IMR-90 (cell line): ENCODE data around the gene ANKRD44. TPM values are rescaled to one million over a fixed set of nuclear protein-coding genes. Genes with fewer than 3 reads are reported as not detected.

ENCODE experiments used
- ATAC-seq: fragments of 200-7000 bp; cut with Tn5 transposase; 2 replicates; pipeline ENCODE4 v1.9.1; 2020; ENCODE audit warnings: low read depth, mild to moderate bottlenecking, moderate library complexity
- BruUV-seq: library from RNA; stranded (reverse); fragments of 400-500 nt; replicated peaks from 2 replicates; lab custom pipeline; 2021; lab: Mats Ljungman, UMichigan
- CTCF ChIA-PET: fragments of 300-600 bp; formaldehyde crosslinking; extraction: SDS; loops from one replicate; lab custom pipeline; 2021; ENCODE audit warnings: antibody characterized with exemption; lab: Yijun Ruan, JAX
- POLR2A ChIA-PET: fragments of 300-600 bp; sonication (Branson Sonifier 250); formaldehyde crosslinking; loops from one replicate; lab custom pipeline; 2022; ENCODE audit warnings: antibody characterized with exemption; ENCODE audit not compliant: unreplicated experiment; lab: Charles Lee
- DNase-seq: peaks from one replicate; pipeline ENCODE4 v3.0.0; 2013
- H2AFZ ChIP-seq: replicated peaks from 2 replicates; pipeline ENCODE3; 2013; ENCODE audit warnings: low read length, mild to moderate bottlenecking; ENCODE audit not compliant: poor library complexity
- H2AK5ac ChIP-seq: 2 replicates; pipeline ENCODE4 v1.6.1; 2013; ENCODE audit warnings: low read depth, low read length, inconsistent platforms
- H2AK9ac ChIP-seq: replicated peaks from 2 replicates; pipeline ENCODE3; 2013; ENCODE audit warnings: mild to moderate bottlenecking, low read depth, low read length, moderate library complexity; ENCODE audit not compliant: poor library complexity
- H2BK120ac ChIP-seq: 2 replicates; pipeline ENCODE4 v1.6.1; 2013; ENCODE audit warnings: low read depth, low read length, inconsistent platforms
- H2BK15ac ChIP-seq: 3 replicates; pipeline ENCODE4 v1.6.1; 2013; ENCODE audit warnings: low read depth, low read length, inconsistent platforms
- H2BK20ac ChIP-seq: 2 replicates; pipeline ENCODE4 v1.6.1; 2013; ENCODE audit warnings: low read depth, mild to moderate bottlenecking, inconsistent platforms, low read length, moderate library complexity
- H2BK5ac ChIP-seq: 2 replicates; pipeline ENCODE4 v1.6.1; 2013; ENCODE audit warnings: mild to moderate bottlenecking, low read depth, low read length, inconsistent platforms; ENCODE audit not compliant: poor library complexity, severe bottlenecking
- H3K14ac ChIP-seq: replicated peaks from 2 replicates; pipeline ENCODE4 v1.6.1; 2013; ENCODE audit warnings: low read depth, low read length, inconsistent platforms
- H3K18ac ChIP-seq: 2 replicates; pipeline ENCODE4 v1.6.1; 2013; ENCODE audit warnings: low read depth, low read length, control low read depth
- H3K23ac ChIP-seq: 2 replicates; pipeline ENCODE4 v1.6.1; 2013; ENCODE audit warnings: low read depth, low read length, inconsistent platforms
- H3K27ac ChIP-seq: 2 replicates; pipeline ENCODE4 v1.5.1; 2013; ENCODE audit warnings: mild to moderate bottlenecking, control low read depth, low read length; ENCODE audit not compliant: insufficient read depth
- H3K27me3 ChIP-seq: 2 replicates; pipeline ENCODE4 v1.6.1; 2013; ENCODE audit warnings: low read length; ENCODE audit not compliant: control insufficient read depth, insufficient read depth
- H3K36me3 ChIP-seq: 2 replicates; pipeline ENCODE4 v1.6.1; 2013; ENCODE audit warnings: low read length, mixed read lengths; ENCODE audit not compliant: control insufficient read depth, insufficient read depth
- H3K4ac ChIP-seq: 2 replicates; pipeline ENCODE4 v1.6.1; 2013; ENCODE audit warnings: low read depth, low read length, inconsistent platforms
- H3K4me1 ChIP-seq: 2 replicates; pipeline ENCODE4 v1.6.1; 2013; ENCODE audit warnings: low read length, mixed read lengths; ENCODE audit not compliant: control insufficient read depth, insufficient read depth
- H3K4me2 ChIP-seq: 2 replicates; pipeline ENCODE4 v1.6.1; 2013; ENCODE audit warnings: low read depth, mild to moderate bottlenecking, control low read depth, low read length, moderate library complexity
- H3K4me3 ChIP-seq: 2 replicates; pipeline ENCODE4 v1.5.1; 2013; ENCODE audit warnings: low read depth, mild to moderate bottlenecking, control low read depth, low read length, moderate library complexity; ENCODE audit not compliant: insufficient read depth
- H3K56ac ChIP-seq: 2 replicates; pipeline ENCODE4 v1.6.1; 2013; ENCODE audit warnings: low read length, inconsistent platforms; ENCODE audit not compliant: insufficient read depth; ENCODE audit errors: extremely low read depth
- H3K79me1 ChIP-seq, 2 experiments: 2 replicates each; pipeline ENCODE4 v1.6.1; 2013; ENCODE audit warnings: low read length in 2 of 2, inconsistent platforms in 1 of 2, low read depth in 1 of 2
- H3K9ac ChIP-seq: 2 replicates; pipeline ENCODE4 v1.6.1; 2013; ENCODE audit warnings: low read depth, low read length, control low read depth
- H3K9me1 ChIP-seq: 2 replicates; pipeline ENCODE4 v1.6.1; 2013; ENCODE audit warnings: low read length, inconsistent platforms; ENCODE audit not compliant: insufficient read depth
- H3K9me3 ChIP-seq: 2 replicates; pipeline ENCODE4 v1.6.1; 2013; ENCODE audit warnings: low read length; ENCODE audit not compliant: control insufficient read depth, insufficient read depth
- H4K20me1 ChIP-seq: 2 replicates; pipeline ENCODE4 v1.6.1; 2013; ENCODE audit warnings: low read length, inconsistent platforms; ENCODE audit not compliant: insufficient read depth
- H4K5ac ChIP-seq: 2 replicates; pipeline ENCODE4 v1.6.1; 2013; ENCODE audit warnings: mild to moderate bottlenecking, low read depth, low read length, control low read depth
- H4K8ac ChIP-seq, 2 experiments: 2 replicates each; pipeline ENCODE4 v1.6.1; 2013; ENCODE audit warnings: low read depth in 2 of 2, low read length in 2 of 2, control low read depth in 1 of 2, inconsistent platforms in 1 of 2
- H4K91ac ChIP-seq: 2 replicates; pipeline ENCODE4 v1.6.1; 2013; ENCODE audit warnings: low read depth, low read length, inconsistent platforms; ENCODE audit not compliant: insufficient read depth
- BHLHE40 ChIP-seq: fragments of 150-350 bp; IDR thresholded peaks from 2 replicates; pipeline ENCODE4 v1.6.1; 2016; ENCODE audit warnings: mild to moderate bottlenecking, low read depth, low read length
- CEBPB ChIP-seq: IDR thresholded peaks from 2 replicates; pipeline ENCODE4 v1.6.1; 2012; ENCODE audit warnings: low read depth, low read length, improper control_type of control experiment
- CHD1 ChIP-seq: IDR thresholded peaks from 2 replicates; pipeline ENCODE4 v1.6.1; 2012; ENCODE audit warnings: low read depth, low read length, improper control_type of control experiment
- FOS ChIP-seq: fragments of 150-350 bp; IDR thresholded peaks from 2 replicates; pipeline ENCODE4 v1.6.1; 2016; ENCODE audit warnings: low read depth, low read length
- MAFK ChIP-seq: IDR thresholded peaks from 2 replicates; pipeline ENCODE4 v1.6.1; 2012; ENCODE audit warnings: low read depth, low read length, improper control_type of control experiment
- MAZ ChIP-seq: IDR thresholded peaks from 2 replicates; pipeline ENCODE4 v1.6.1; 2012; ENCODE audit warnings: low read depth, mild to moderate bottlenecking, low read length, improper control_type of control experiment, moderate library complexity, borderline replicate concordance
- MXI1 ChIP-seq: IDR thresholded peaks from 2 replicates; pipeline ENCODE4 v1.6.1; 2012; ENCODE audit warnings: low read depth, mild to moderate bottlenecking, low read length, moderate library complexity, borderline replicate concordance
- NFE2L2 ChIP-seq: fragments of 150-350 bp; IDR thresholded peaks from 2 replicates; pipeline ENCODE4 v1.6.1; 2016; ENCODE audit warnings: low read depth, mild to moderate bottlenecking, low read length
- POLR2A ChIP-seq: IDR thresholded peaks from 2 replicates; pipeline ENCODE4 v1.6.1; 2012; ENCODE audit warnings: mild to moderate bottlenecking, low read depth, low read length
- RAD21 ChIP-seq: IDR thresholded peaks from 2 replicates; pipeline ENCODE4 v1.6.1; 2012; ENCODE audit warnings: low read length, improper control_type of control experiment
- RCOR1 ChIP-seq: IDR thresholded peaks from 2 replicates; pipeline ENCODE4 v1.6.1; 2012; ENCODE audit warnings: mild to moderate bottlenecking, low read length, improper control_type of control experiment; ENCODE audit not compliant: insufficient replicate concordance
- RFX5 ChIP-seq: IDR thresholded peaks from 2 replicates; pipeline ENCODE4 v1.8.0; 2012; ENCODE audit warnings: low read depth, mild to moderate bottlenecking, low read length, moderate library complexity
- SMC3 ChIP-seq: fragments of 150-350 bp; IDR thresholded peaks from 2 replicates; pipeline ENCODE4 v1.6.1; 2016; ENCODE audit warnings: low read depth, mild to moderate bottlenecking, antibody characterized with exemption, low read length, moderate library complexity
- WGBS, 2 experiments: methylation state at CpG; one replicate each; pipeline versions ENCODE4 v1.1.5 to v1.1.7; 2013; ENCODE audit warnings: missing lambda C conversion rate in 2 of 2; ENCODE audit not compliant: insufficient read length in 1 of 2; ENCODE audit errors: extremely low coverage in 2 of 2; 5-methylcytosine and 5-hydroxymethylcytosine counted together
- dilution Hi-C: fragments of 300-500 bp; cut with HindIII; formaldehyde crosslinking; loops from one replicate; pipeline ENCODE4 v1.14.3; 2018; ENCODE audit warnings: low sequenced_read_pairs; ENCODE audit not compliant: unreplicated experiment
- in situ Hi-C: fragments of 300-500 bp; cut with MboI; formaldehyde crosslinking; loops from 3 replicates; pipeline ENCODE4 v1.14.3; 2019; ENCODE audit warnings: low sequenced_read_pairs, inconsistent platforms, mixed read lengths
- intact Hi-C: fragments of 100-400 bp; cut with micrococcal nuclease; formaldehyde crosslinking; loops from 2 replicates; pipeline ENCODE4 v1.10.0; 2022
- polyA plus RNA-seq, 3 experiments: library from polyadenylated mRNA; depleted of rRNA; stranded (reverse); fragments of >200 nt; gene quantifications; 2 replicates each; pipeline ENCODE4 v1.2.3, GENCODE V29; 2012; ENCODE audit warnings: low replicate concordance in 1 of 3
- total RNA-seq: library from RNA; depleted of rRNA; stranded (reverse); fragments of >200 nt; gene quantifications from 2 replicates; pipeline ENCODE4 v1.2.3, GENCODE V29; 2012
- TF ChIP-seq, protein P1 (sequence below): fragments of 150-350 bp; IDR thresholded peaks from 2 replicates; pipeline ENCODE4 v1.6.1; 2016; ENCODE audit warnings: low read depth, mild to moderate bottlenecking, low read length, moderate library complexity, borderline replicate concordance
- TF ChIP-seq, protein P2 (sequence below): conservative IDR thresholded peaks from 2 replicates; pipeline ENCODE4 v1.5.1; 2012; ENCODE audit warnings: mild to moderate bottlenecking, low read depth, low read length, improper control_type of control experiment
- TF ChIP-seq, protein P3 (sequence below): fragments of 150-350 bp; IDR thresholded peaks from 2 replicates; pipeline ENCODE4 v1.6.1; 2017; ENCODE audit warnings: mild to moderate bottlenecking, antibody characterized with exemption, low read length, low read depth

The ANKRD44 gene
- total and polyA plus RNA-seq, 2 of the 4 experiments (the other 2 are of a cell fraction), result 5.2 to 15.6 TPM

DNA sequence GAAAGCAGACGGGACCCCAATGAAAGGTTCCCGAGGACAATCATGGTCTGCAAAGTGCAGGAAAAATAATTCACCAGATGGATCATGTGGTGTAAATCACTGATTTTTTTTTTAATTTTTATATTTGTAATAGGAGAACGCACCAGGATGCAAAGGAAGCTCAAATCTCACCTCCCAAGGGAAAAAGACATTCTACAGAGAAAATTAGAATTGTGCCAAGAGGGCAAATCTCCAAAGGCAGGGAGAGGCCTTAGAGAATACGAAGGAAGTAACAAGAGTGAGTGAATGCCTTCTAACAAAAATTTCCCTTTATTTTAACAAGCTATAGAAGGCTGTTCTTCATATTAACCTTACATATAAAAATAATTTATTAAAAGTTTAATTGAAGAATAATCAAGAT is 90.9 kb downstream of the ANKRD44 start:
- CTCF ChIA-PET, result no interaction called here
- in situ Hi-C loops (no loop called here), dilution Hi-C loops (no loop called here), intact Hi-C loops (no loop called here)
- no peak overlapping the region for H4K8ac ChIP-seq
- H3K18ac ChIP-seq, result no peak overlapping the region
- H3K4me1 ChIP-seq, result peaks cover 5% of the 10 kb centered on the region
- H3K4me2 ChIP-seq, result no peak overlapping the region
- no peak overlapping the region for H2BK20ac ChIP-seq
- H2BK5ac ChIP-seq, result no peak overlapping the region
- ATAC-seq (no peak), DNase-seq (no peak)
- H3K9ac ChIP-seq, result no peak overlapping the region
- H3K36me3 ChIP-seq, result no peaks in the 10 kb centered on the region
- H4K91ac ChIP-seq, result no peak overlapping the region
- POLR2A ChIA-PET, result no interaction called here
- no peak overlapping the region for H2AFZ ChIP-seq
- H3K23ac ChIP-seq, result no peak overlapping the region
- H3K14ac ChIP-seq, result no peak overlapping the region
- H2AK5ac ChIP-seq, result no peak overlapping the region
- H3K27ac ChIP-seq, result no peak overlapping the region
- peaks cover 6% of the 10 kb centered on the region for H3K9me1 ChIP-seq
- no peak overlapping the region for H2AK9ac ChIP-seq
- no peaks in the 10 kb centered on the region for H3K9me3 ChIP-seq
- H3K79me1 ChIP-seq, result peaks cover 0 to 5% of the 10 kb centered on the region in 2 experiments; a peak in 1 of 4 replicates
- WGBS, 2 experiments, result no CpG with 5 or more reads among the region's 4 CpGs
- BruUV-seq, result no TSS peak
- H4K20me1 ChIP-seq, result no peaks in the 10 kb centered on the region
- no peak overlapping the region for H2BK15ac ChIP-seq
- H3K56ac ChIP-seq, result no peak overlapping the region
- H4K5ac ChIP-seq, result no peak overlapping the region
- H3K4ac ChIP-seq, result no peak overlapping the region
- no peak overlapping the region for H2BK120ac ChIP-seq
- no peak overlapping the region for H3K4me3 ChIP-seq
- no peaks in the 10 kb centered on the region for H3K27me3 ChIP-seq
- TF ChIP-seq, protein P1, sequence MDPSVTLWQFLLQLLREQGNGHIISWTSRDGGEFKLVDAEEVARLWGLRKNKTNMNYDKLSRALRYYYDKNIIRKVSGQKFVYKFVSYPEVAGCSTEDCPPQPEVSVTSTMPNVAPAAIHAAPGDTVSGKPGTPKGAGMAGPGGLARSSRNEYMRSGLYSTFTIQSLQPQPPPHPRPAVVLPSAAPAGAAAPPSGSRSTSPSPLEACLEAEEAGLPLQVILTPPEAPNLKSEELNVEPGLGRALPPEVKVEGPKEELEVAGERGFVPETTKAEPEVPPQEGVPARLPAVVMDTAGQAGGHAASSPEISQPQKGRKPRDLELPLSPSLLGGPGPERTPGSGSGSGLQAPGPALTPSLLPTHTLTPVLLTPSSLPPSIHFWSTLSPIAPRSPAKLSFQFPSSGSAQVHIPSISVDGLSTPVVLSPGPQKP, result no peak
- TF ChIP-seq MAFK, result no peak
- TF ChIP-seq, protein P2, sequence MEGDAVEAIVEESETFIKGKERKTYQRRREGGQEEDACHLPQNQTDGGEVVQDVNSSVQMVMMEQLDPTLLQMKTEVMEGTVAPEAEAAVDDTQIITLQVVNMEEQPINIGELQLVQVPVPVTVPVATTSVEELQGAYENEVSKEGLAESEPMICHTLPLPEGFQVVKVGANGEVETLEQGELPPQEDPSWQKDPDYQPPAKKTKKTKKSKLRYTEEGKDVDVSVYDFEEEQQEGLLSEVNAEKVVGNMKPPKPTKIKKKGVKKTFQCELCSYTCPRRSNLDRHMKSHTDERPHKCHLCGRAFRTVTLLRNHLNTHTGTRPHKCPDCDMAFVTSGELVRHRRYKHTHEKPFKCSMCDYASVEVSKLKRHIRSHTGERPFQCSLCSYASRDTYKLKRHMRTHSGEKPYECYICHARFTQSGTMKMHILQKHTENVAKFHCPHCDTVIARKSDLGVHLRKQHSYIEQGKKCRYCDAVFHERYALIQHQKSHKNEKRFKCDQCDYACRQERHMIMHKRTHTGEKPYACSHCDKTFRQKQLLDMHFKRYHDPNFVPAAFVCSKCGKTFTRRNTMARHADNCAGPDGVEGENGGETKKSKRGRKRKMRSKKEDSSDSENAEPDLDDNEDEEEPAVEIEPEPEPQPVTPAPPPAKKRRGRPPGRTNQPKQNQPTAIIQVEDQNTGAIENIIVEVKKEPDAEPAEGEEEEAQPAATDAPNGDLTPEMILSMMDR, result no peak
- no peak for TF ChIP-seq FOS
- TF ChIP-seq, protein P3, sequence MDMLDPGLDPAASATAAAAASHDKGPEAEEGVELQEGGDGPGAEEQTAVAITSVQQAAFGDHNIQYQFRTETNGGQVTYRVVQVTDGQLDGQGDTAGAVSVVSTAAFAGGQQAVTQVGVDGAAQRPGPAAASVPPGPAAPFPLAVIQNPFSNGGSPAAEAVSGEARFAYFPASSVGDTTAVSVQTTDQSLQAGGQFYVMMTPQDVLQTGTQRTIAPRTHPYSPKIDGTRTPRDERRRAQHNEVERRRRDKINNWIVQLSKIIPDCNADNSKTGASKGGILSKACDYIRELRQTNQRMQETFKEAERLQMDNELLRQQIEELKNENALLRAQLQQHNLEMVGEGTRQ, result no peak
- TF ChIP-seq RCOR1, result no peak
- no peak for TF ChIP-seq CEBPB
- TF ChIP-seq RFX5, result no peak
- TF ChIP-seq MAZ, result no peak
- no peak for TF ChIP-seq MXI1
- TF ChIP-seq CHD1, result no peak
- TF ChIP-seq RAD21, result no peak
- no peak for TF ChIP-seq NFE2L2
- TF ChIP-seq BHLHE40, result no peak
- no peak for TF ChIP-seq SMC3
- TF ChIP-seq POLR2A, result no peak
